Measurements from ENCODE around the gene HELQ. TPM values are rescaled to one million over a fixed set of nuclear protein-coding genes. Genes with fewer than 3 reads are reported as not detected.
A peak's percentile ranks its signal among the peaks of the same experiment; 100 is the strongest.

The HELQ gene
- total and polyA plus RNA-seq, 2 of the 4 experiments (the other 2 are of a cell fraction), result 8.8 to 9.1 TPM

- Histone ChIP-seq H2BK15ac (ENCODE audit: low read depth, low read length) (no peak overlapping the region), H3K9me1 (ENCODE audit: insufficient read depth, low read length) (no peaks in the 10 kb centered on the region; the same call in 1 of the 2 replicates), H3K4ac (ENCODE audit: low read depth, low read length) (no peak overlapping the region), H3K36me3 (ENCODE audit: control insufficient read depth, insufficient read depth, low read length) (peaks cover 5% of the 10 kb centered on the region), H3K4me2 (ENCODE audit: low read depth, low read length) (no peak overlapping the region), H2AK5ac (ENCODE audit: low read depth, low read length) (no peak overlapping the region), H2AFZ (replicated peaks; ENCODE audit: low read length, poor library complexity) (no peak overlapping the region), H3K18ac (ENCODE audit: low read depth, low read length) (no peak overlapping the region), H4K5ac (ENCODE audit: low read depth, low read length) (no peak overlapping the region), H3K56ac (ENCODE audit: extremely low read depth, insufficient read depth, low read length) (no peak overlapping the region), H3K4me3 (ENCODE audit: insufficient read depth, low read depth, low read length) (no peak overlapping the region), H3K4me1 (ENCODE audit: control insufficient read depth, insufficient read depth, low read length) (no peaks in the 10 kb centered on the region), H2AK9ac (replicated peaks; ENCODE audit: low read depth, low read length, poor library complexity) (no peak overlapping the region), H3K23ac (ENCODE audit: low read depth, low read length) (no peak overlapping the region), H3K14ac (replicated peaks; ENCODE audit: low read depth, low read length) (no peak overlapping the region), H4K91ac (ENCODE audit: insufficient read depth, low read depth, low read length) (no peak overlapping the region), H4K8ac (ENCODE audit: low read depth in 2 of 2, low read length in 2 of 2) (no peak overlapping the region), H3K27ac (ENCODE audit: insufficient read depth, low read length) (no peak overlapping the region), H2BK5ac (ENCODE audit: low read depth, low read length, poor library complexity, severe bottlenecking) (no peak overlapping the region), H3K9ac (ENCODE audit: low read depth, low read length) (no peak overlapping the region), H2BK20ac (ENCODE audit: low read depth, low read length) (no peak overlapping the region), H2BK120ac (ENCODE audit: low read depth, low read length) (no peak overlapping the region), H4K20me1 (ENCODE audit: insufficient read depth, low read length) (no peaks in the 10 kb centered on the region), H3K9me3 (ENCODE audit: control insufficient read depth, insufficient read depth, low read length) (no peaks in the 10 kb centered on the region), H3K27me3 (ENCODE audit: control insufficient read depth, insufficient read depth, low read length) (no peaks in the 10 kb centered on the region), H3K79me1 (ENCODE audit: low read depth in 1 of 2, low read length in 2 of 2) (no peaks in the 10 kb centered on the region)
- intact Hi-C loops (cut with micrococcal nuclease), result no loop called here
- BruUV-seq (replicated peaks), result no TSS peak
- CTCF ChIA-PET, result no interaction called here
- no peak for ATAC-seq (ENCODE audit: low read depth)
- in situ Hi-C loops (cut with MboI; ENCODE audit: low sequenced_read_pairs), result no loop called here
- WGBS, 2 experiments (ENCODE audit: extremely low coverage in 2 of 2, insufficient read length in 1 of 2), result no CpG with 5 or more reads among the region's 2 CpGs
- TF ChIP-seq USF2 (IDR thresholded peaks at IDR 0.05; ENCODE audit: low read depth, low read length) (no peak; the same call in 1 of the 2 replicates), MAFK (IDR thresholded peaks at IDR 0.05; ENCODE audit: low read depth, low read length) (no peak), CEBPB (IDR thresholded peaks at IDR 0.05; ENCODE audit: low read depth, low read length) (no peak), FOS (IDR thresholded peaks at IDR 0.05; ENCODE audit: low read depth, low read length) (no peak), CTCF (conservative IDR thresholded peaks at IDR 0.05; ENCODE audit: low read depth, low read length) (no peak), ELK1 (IDR thresholded peaks at IDR 0.05; ENCODE audit: borderline replicate concordance, low read depth, low read length) (no peak), RAD21 (IDR thresholded peaks at IDR 0.05; ENCODE audit: low read length) (no peak), MXI1 (IDR thresholded peaks at IDR 0.05; ENCODE audit: borderline replicate concordance, low read depth, low read length) (no peak)
- POLR2A ChIA-PET (ENCODE audit: unreplicated experiment), result no interaction called here
- DNase-seq, result peak; percentile 21
- dilution Hi-C loops (cut with HindIII; ENCODE audit: low sequenced_read_pairs, unreplicated experiment), result no loop called here
Observed at GRCh38 chr4:83413676-83414075, 41.9 kb downstream of the HELQ start.

All from IMR-90 (cell line).